Osteocyte (in vitro differentiated cells): ENCODE results near the gene ATP6V1E1. TPM values are rescaled to one million over a fixed set of nuclear protein-coding genes. Genes with fewer than 3 reads are reported as not detected.

Experiments used
- DNase-seq: peaks from one replicate; pipeline ENCODE4 v3.0.0; 2021; ENCODE audit warnings: mixed read lengths; ENCODE audit not compliant: unreplicated experiment; ENCODE audit errors: extremely low spot score
- H3K27ac Mint-ChIP-seq: one replicate; pipeline ENCODE4 v1.8.0; 2021; ENCODE audit warnings: mild to moderate bottlenecking, mixed read lengths; ENCODE audit not compliant: unreplicated experiment
- H3K27me3 Mint-ChIP-seq: one replicate; pipeline ENCODE4 v1.8.0; 2021; ENCODE audit warnings: mixed read lengths; ENCODE audit not compliant: unreplicated experiment
- H3K36me3 Mint-ChIP-seq: one replicate; pipeline ENCODE4 v1.8.0; 2021; ENCODE audit warnings: mixed read lengths; ENCODE audit not compliant: unreplicated experiment
- H3K4me1 Mint-ChIP-seq: one replicate; pipeline ENCODE4 v1.8.0; 2021; ENCODE audit warnings: mixed read lengths; ENCODE audit not compliant: unreplicated experiment
- H3K4me3 Mint-ChIP-seq: one replicate; pipeline ENCODE4 v1.8.0; 2021; ENCODE audit warnings: mild to moderate bottlenecking, moderate library complexity, mixed read lengths; ENCODE audit not compliant: unreplicated experiment
- H3K9me3 Mint-ChIP-seq: one replicate; pipeline ENCODE4 v1.8.0; 2021; ENCODE audit warnings: mixed read lengths; ENCODE audit not compliant: unreplicated experiment
- CTCF ChIP-seq: fragments of 200-600 bp; sonication (generic); IDR thresholded peaks from 2 replicates; pipeline ENCODE4 v1.5.0; 2021; ENCODE audit warnings: antibody characterized with exemption, mild to moderate bottlenecking, moderate library complexity
- total RNA-seq: library from RNA; stranded (reverse); gene quantifications from 2 replicates; pipeline ENCODE4 v1.2.1, GENCODE V29; 2021

Gene ATP6V1E1
- total RNA-seq, 1 donor from 2014 or later = 119 TPM

GRCh38 chr22:17592201-17592600 is 36.3 kb downstream of the ATP6V1E1 start:
- peaks cover 58% of the 10 kb centered on the region for H3K36me3 Mint-ChIP-seq
- H3K4me3 Mint-ChIP-seq = no peak overlapping the region
- no peaks in the 10 kb centered on the region for H3K9me3 Mint-ChIP-seq
- TF ChIP-seq CTCF = no peak
- H3K4me1 Mint-ChIP-seq = no peaks in the 10 kb centered on the region
- DNase-seq = no peak
- H3K27me3 Mint-ChIP-seq = no peaks in the 10 kb centered on the region
- H3K27ac Mint-ChIP-seq = no peak overlapping the region

GRCh38 chr22:17590586-17590985 is 38.0 kb downstream of the ATP6V1E1 start:
- Mint-ChIP-seq H3K9me3 (no peaks in the 10 kb centered on the region), H3K27me3 (no peaks in the 10 kb centered on the region), H3K4me1 (no peaks in the 10 kb centered on the region), H3K4me3 (no peak overlapping the region), H3K27ac (no peak overlapping the region), H3K36me3 (peaks cover 48% of the 10 kb centered on the region)
- DNase-seq = no peak
- TF ChIP-seq CTCF = no peak

- Mint-ChIP-seq H3K36me3 (peaks cover 43% of the 10 kb centered on the region), H3K27ac (no peak overlapping the region)
Observed at GRCh38 chr22:17589810-17590375, 38.7 kb downstream of the ATP6V1E1 start.

GRCh38 chr22:17588606-17589005 is 39.9 kb downstream of the ATP6V1E1 start:
- TF ChIP-seq CTCF = no peak
- no peak overlapping the region for H3K4me3 Mint-ChIP-seq
- H3K4me1 Mint-ChIP-seq = no peaks in the 10 kb centered on the region
- H3K9me3 Mint-ChIP-seq = no peaks in the 10 kb centered on the region
- H3K27me3 Mint-ChIP-seq = no peaks in the 10 kb centered on the region
- no peak for DNase-seq
- H3K27ac Mint-ChIP-seq = no peak overlapping the region
- peaks cover 35% of the 10 kb centered on the region for H3K36me3 Mint-ChIP-seq

More at GRCh38 chr22:17589810-17590375, 38.7 kb downstream of the ATP6V1E1 start:
- DNase-seq = no peak
- H3K4me1 Mint-ChIP-seq = no peaks in the 10 kb centered on the region
- H3K4me3 Mint-ChIP-seq = no peak overlapping the region
- TF ChIP-seq CTCF = no peak
- no peaks in the 10 kb centered on the region for H3K9me3 Mint-ChIP-seq
- H3K27me3 Mint-ChIP-seq = no peaks in the 10 kb centered on the region

GRCh38 chr22:17587629-17588028 is 40.9 kb downstream of the ATP6V1E1 start:
- Mint-ChIP-seq H3K27me3 (no peaks in the 10 kb centered on the region), H3K27ac (no peak overlapping the region), H3K36me3 (peaks cover 28% of the 10 kb centered on the region), H3K9me3 (no peaks in the 10 kb centered on the region), H3K4me3 (no peak overlapping the region), H3K4me1 (no peaks in the 10 kb centered on the region)
- no peak for DNase-seq
- TF ChIP-seq CTCF = no peak
